A204.1 (cell line): ENCODE results near the gene CDK19.
"Not testable (repeated sequence)": the region's sequence is repeated elsewhere in the genome, so short reads cannot be mapped to it uniquely, and the experiment has no call there.

Experiments used
- FAIRE-seq: peaks from 2 replicates; lab custom pipeline; 2012; peaks lifted over from hg19 to GRCh38; lab: Jason Lieb, UNC

CDK19 gene

GRCh38 chr6:110813338-110814101 lies 1.7 kb downstream of the CDK19 start:
- FAIRE-seq, result no peak

DNA sequence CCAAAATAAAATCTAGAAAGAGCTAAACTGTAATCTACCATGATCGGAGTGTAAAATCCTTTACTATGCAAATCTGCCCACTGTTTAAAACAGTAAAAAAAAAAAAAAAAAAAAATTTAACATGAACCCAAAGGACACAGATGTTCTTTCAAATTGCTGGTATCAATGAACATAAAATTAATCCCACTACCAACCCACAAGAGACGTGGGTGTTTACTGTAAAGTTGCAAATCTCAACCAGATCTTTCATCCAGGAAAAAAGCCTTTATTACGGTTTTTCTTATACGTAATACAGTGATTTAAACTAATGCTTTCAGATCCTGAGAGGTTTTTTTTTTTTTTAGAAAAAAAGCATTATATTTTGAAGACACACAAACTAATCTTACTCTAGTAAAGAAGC lies 2.5 kb downstream of the CDK19 start:
- FAIRE-seq, result no peak

- no peak for FAIRE-seq
Observed at GRCh38 chr6:110810896-110811586, 4.2 kb downstream of the CDK19 start.

GRCh38 chr6:110809792-110810191 lies 5.5 kb downstream of the CDK19 start:
- no peak for FAIRE-seq

DNA sequence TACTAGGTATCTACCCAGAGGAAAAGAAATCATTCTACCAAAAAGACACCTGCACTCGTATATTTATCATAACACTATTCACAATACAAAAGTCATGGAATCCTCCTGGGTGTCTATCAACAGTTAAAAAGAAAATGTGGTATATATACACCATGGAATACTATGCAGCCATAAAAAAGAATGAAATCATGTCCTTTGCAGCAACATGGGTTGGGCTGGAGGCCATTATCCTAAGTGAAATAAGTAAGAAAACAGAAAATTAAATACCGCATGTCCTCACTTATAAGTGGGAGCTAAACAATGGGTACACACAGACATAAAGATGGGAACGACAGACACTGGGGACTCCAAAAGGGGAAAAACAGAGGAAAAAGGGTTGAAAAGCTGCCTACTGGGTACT lies 13.1 kb downstream of the CDK19 start:
- not testable (repeated sequence) for FAIRE-seq

- FAIRE-seq, result no peak
Observed at GRCh38 chr6:110800839-110801196, 14.5 kb downstream of the CDK19 start.

DNA sequence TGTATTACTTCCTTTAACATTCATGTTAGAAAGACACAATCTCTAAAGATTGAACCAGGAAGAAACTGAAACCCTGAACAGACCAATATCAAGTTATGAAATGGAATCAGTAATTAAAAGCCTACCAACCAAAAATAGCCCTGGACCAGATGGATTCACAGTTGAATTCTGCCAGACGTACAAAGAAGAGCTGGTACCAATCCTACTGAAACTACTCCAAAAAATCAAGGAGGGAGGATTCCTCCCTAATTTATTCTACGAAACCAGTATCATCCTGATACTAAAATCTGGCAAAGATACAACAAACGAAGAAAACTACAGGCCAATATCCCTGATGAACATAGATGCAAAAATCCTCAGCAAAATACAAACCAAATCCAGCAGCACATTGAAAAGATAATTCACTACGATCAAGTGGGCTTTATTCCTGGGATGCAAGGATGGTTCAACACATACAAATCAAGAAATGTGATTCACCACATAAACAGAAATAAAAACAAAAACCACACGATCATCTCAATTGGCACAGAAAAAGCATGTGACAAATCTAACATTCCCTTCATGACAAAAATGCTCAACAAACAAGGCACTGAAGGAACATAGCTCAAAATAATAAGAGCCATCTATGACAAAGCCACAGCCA lies 15.0 kb downstream of the CDK19 start:
- FAIRE-seq, result no peak

- FAIRE-seq, result no peak
Observed at GRCh38 chr6:110799655-110800054, 15.6 kb downstream of the CDK19 start.

DNA sequence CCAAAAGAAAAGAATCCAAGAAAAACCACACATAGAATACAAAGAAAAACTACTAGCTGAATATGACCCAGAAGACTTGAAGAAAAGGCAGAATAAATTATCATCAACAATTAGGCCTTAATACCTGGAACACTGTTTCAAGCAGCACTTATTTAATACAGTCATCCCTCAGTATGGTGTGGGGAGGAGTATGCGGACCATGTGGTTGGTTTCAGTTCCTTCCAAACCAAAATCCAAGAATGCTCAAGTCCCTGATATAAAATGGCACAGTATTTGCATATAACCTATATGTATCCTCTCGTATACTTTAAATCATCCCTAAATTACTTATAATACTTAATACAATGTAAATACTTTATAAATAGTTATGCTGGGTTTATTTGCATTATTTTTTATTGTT lies 16.1 kb downstream of the CDK19 start:
- no peak for FAIRE-seq

DNA sequence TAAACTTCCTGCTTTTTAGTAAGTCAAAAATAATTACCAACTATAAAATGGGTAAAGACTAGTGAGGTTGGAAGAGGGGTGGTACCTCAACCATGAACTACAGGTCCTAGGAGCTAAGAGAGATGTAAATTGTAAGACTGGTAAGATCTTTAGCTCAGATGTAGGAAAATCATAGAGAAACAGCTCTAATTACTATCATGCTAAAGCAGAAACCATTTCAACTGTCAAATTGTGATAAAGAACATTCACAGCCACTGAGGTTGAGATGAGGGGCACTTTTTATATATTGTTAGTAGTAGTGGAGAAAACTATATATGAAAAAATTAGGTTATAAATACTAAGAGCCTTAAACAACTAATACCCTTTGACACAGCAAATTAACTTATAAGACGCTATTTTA lies 20.0 kb downstream of the CDK19 start:
- no peak for FAIRE-seq

DNA sequence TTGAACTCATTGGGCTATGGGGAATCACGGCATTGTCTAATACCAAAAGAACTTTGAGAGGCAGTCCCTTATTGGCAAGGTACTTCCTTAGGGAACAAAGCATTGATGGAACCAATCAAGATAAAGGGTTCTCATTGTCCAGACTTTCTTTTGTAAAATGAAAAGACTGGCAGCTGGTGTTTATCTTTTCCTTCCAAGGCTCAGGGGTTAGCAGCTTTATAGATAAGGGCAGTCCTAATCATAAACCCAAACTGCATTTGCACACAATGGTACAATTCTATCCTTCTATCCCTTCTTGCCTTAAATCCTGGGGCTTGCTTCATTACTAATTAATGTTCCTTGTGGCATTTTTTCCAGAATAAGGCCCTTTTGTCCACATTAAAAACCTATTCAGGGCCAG lies 28.6 kb downstream of the CDK19 start:
- FAIRE-seq, result no peak

GRCh38 chr6:110786271-110786670 lies 29.0 kb downstream of the CDK19 start:
- FAIRE-seq, result no peak

DNA sequence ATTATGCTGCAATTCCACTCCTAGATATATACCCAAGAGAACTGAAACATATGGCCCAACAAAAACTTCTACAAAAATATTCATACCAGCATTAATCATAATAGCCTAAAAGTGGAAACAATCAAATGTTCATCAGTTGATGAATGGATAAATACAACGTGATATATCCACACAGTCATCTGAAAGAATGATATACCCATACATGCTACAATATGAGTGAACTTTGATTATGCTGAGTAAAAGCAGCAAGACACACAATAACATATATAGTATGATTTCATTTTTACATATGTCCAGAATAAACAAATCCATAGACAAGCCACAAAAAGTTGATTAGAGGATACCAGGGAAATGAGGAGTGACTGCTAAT lies 30.7 kb downstream of the CDK19 start:
- FAIRE-seq, result no peak

DNA sequence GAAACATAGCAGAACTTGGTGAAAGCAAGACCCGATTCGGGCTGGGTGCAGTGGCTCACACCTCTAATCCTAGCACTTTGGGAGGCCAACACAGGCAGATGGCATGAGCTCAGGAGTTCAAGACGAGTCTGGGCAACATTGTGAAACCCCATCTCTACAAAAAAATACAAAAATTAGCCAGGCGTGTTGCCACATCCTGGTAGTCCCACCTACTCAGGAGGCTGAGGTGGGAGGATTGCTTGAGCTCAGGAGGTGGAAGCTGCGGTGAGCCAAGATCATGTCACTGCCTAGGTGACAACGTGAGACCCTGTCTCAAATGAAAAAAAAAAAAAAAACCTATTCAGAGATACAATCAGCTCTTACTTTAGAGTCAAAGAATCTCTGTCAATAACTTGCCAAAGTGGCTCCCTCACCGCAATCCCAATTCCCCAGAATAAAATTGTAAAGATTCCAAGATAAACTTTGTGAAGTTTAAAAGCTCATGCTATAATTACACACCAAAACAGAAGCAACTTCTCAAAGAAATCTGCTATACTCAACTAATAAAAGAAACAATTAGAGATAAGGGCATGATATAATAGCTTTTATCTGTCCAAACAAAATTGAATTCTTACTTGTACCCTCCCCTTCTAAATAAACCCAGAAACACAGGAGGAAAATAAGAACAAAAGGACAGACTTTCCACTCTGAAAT lies 33.6 kb downstream of the CDK19 start:
- FAIRE-seq, result no peak

GRCh38 chr6:110778333-110778732 lies 36.9 kb downstream of the CDK19 start:
- FAIRE-seq, result no peak

GRCh38 chr6:110777636-110778035 lies 37.6 kb downstream of the CDK19 start:
- no peak for FAIRE-seq

GRCh38 chr6:110776413-110776812 lies 38.9 kb downstream of the CDK19 start:
- FAIRE-seq, result no peak

DNA sequence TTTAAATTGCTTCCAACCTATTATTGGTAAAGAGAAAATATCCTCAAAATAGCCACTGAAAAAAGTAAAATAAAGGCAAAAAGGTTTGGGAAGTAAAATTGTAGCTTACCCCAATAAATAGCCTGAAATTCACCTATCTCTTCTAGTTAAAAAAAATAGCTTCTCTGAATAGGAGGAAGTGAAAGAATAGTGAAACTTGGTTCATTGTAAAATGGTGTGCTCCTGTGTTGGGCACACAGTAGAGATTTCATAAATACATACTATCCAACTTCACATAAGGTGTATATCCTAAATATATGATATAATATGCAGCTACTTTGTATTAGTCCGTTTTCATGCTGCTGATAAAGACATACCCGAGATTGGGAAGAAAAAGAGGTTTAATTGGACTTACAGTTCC lies 45.3 kb downstream of the CDK19 start:
- no peak for FAIRE-seq

- FAIRE-seq, result no peak
Observed at GRCh38 chr6:110768057-110768456, 47.2 kb downstream of the CDK19 start.

- no peak for FAIRE-seq
Observed at GRCh38 chr6:110761371-110761770, 53.9 kb downstream of the CDK19 start.

- FAIRE-seq, result no peak
Observed at GRCh38 chr6:110760589-110760988, 54.7 kb downstream of the CDK19 start.

DNA sequence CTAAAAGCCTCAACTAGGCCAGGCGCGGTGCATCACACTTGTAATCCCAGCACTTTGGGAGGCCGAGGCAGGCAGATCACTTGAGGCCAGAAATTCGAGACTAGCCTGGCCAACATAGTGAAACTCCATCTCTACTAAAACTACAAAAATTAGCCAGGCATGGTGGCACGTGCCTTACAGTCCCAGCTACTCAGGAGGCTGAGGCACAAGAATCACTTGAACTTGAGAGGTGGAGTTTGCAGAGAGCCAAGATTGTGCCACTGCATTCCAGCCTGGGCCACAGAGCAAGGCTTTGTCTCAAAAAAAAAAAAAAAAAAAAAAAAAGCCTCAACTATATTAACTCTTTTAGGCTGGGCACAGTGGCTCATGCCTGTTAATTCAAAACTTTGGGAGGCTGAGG lies 55.2 kb downstream of the CDK19 start:
- FAIRE-seq, result not testable (repeated sequence)

DNA sequence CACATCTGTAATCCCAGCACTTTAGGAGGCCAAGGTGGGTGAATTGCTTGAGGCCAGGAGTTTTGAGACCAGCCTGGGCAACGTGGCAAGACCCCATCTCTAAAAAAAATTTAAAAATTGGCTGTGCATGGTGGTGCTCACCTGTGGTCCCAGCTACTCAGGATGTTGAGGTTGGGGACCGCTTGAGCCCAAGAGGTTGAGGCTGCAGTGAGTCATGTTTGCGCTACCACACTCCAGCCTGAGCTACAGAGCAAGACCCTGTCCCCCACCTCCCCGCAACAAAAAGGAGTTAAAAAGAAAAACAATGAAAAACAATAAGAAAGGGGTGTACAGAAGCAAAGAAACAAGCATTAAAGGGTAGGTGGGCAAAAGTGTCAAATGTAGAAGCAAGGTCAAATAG lies 57.3 kb downstream of the CDK19 start:
- no peak for FAIRE-seq
